Left renal cortex interstitium (tissue), 4 donors: ENCODE results near the gene FAM3A. TPM values are rescaled to one million over a fixed set of nuclear protein-coding genes. Genes with fewer than 3 reads are reported as not detected.

ENCODE experiments used
- DNase-seq, 4 donors: peaks; one replicate each; pipeline ENCODE4 v3.0.0-alpha.2; 2013; ENCODE audit warnings: low read depth in 4 of 4, low spot score in 2 of 4, missing footprints in 1 of 4
- polyA plus RNA-seq, 4 donors: library from polyadenylated mRNA; unstranded; fragments of 120-200 nt; gene quantifications; one replicate each; pipeline ENCODE4 v1.2.1, GENCODE V29; 2013; ENCODE audit not compliant: insufficient read length in 4 of 4

FAM3A gene
- polyA plus RNA-seq, 4 donors: 34.1 to 47.8 (median 40.2) TPM

- no peak for DNase-seq
Observed at GRCh38 chrX:154464806-154465365, 51.1 kb downstream of the FAM3A start.

GRCh38 chrX:154463611-154464220, 52.3 kb downstream of the FAM3A start:
- no peak for DNase-seq

GRCh38 chrX:154462396-154462795, 53.6 kb downstream of the FAM3A start:
- DNase-seq: no peak

- no peak for DNase-seq
Observed at GRCh38 chrX:154460326-154460725, 55.7 kb downstream of the FAM3A start.

GRCh38 chrX:154459832-154460231, 56.2 kb downstream of the FAM3A start:
- DNase-seq: no peak

GRCh38 chrX:154458954-154459778, 56.9 kb downstream of the FAM3A start:
- no peak for DNase-seq

- DNase-seq: no peak
Observed at GRCh38 chrX:154458116-154458953, 57.7 kb downstream of the FAM3A start, which contains the start of gene PLXNA3. Gene PLXNA3 (plus strand): TSS chrX:154458281. CDS start chrX:154460184, 1,903 bp downstream.

GRCh38 chrX:154457491-154458115, 58.4 kb downstream of the FAM3A start:
- no peak for DNase-seq

Other genes with a start within 250 kb of the FAM3A start
- gene TEX28, start 221.1 kb downstream of the FAM3A start, polyA plus RNA-seq: not detected
- under 1 TPM; 0.33 to 0.61 (median 0.53) TPM for gene TKTL1, start 220.4 kb downstream of the FAM3A start, polyA plus RNA-seq
- gene FLNA, start 141.6 kb downstream of the FAM3A start, polyA plus RNA-seq: 100 to 1,000 TPM; 414 to 641 (median 539) TPM
- 10 to 100 TPM; 63.4 to 76.3 (median 74.9) TPM for gene EMD, start 136.9 kb downstream of the FAM3A start, polyA plus RNA-seq
- 1,000 to 10,000 TPM; 3,011 to 4,069 (median 3,093) TPM for gene RPL10, start 117.9 kb downstream of the FAM3A start, polyA plus RNA-seq
- gene DNASE1L1, start 107.0 kb downstream of the FAM3A start, polyA plus RNA-seq: 10 to 100 TPM; 13.2 to 14.8 (median 14.7) TPM
- gene TAFAZZIN, start 104.7 kb downstream of the FAM3A start, polyA plus RNA-seq: 10 to 100 TPM; 26.4 to 51.2 (median 36.5) TPM
- 100 to 1,000 TPM; 142 to 176 (median 157) TPM for gene ATP6AP1, start 87.6 kb downstream of the FAM3A start, polyA plus RNA-seq
- gene GDI1, start 79.1 kb downstream of the FAM3A start, polyA plus RNA-seq: 100 to 1,000 TPM; 104 to 156 (median 137) TPM
- gene FAM50A, start 72.1 kb downstream of the FAM3A start, polyA plus RNA-seq: 10 to 100 TPM; 51.8 to 58.8 (median 57.3) TPM
- 10 to 100 TPM; 34.7 to 66.9 (median 53.3) TPM for gene PLXNA3, start 58.0 kb downstream of the FAM3A start, polyA plus RNA-seq
- 10 to 100 TPM; 11.4 to 19.4 (median 13.4) TPM for gene LAGE3, start 37.0 kb downstream of the FAM3A start, polyA plus RNA-seq
- gene UBL4A, start 29.6 kb downstream of the FAM3A start, polyA plus RNA-seq: 10 to 100 TPM; 26.2 to 39.6 (median 30.1) TPM
- 10 to 100 TPM; 18.3 to 25.0 (median 20.7) TPM for gene SLC10A3, start 25.6 kb downstream of the FAM3A start, polyA plus RNA-seq
- gene G6PD, start 30.6 kb upstream of the FAM3A start, polyA plus RNA-seq: 10 to 100 TPM; 32.4 to 47.8 (median 41.6) TPM
- gene IKBKG, start 31.4 kb upstream of the FAM3A start, polyA plus RNA-seq: 10 to 100 TPM; 13.9 to 24.2 (median 19.2) TPM
- not detected for gene CTAG1A, start 68.9 kb upstream of the FAM3A start, polyA plus RNA-seq
- gene CTAG1B, start 103.0 kb upstream of the FAM3A start, polyA plus RNA-seq: not detected
- not detected for gene CTAG2, start 137.3 kb upstream of the FAM3A start, polyA plus RNA-seq
- 1 to 10 TPM; 2.0 to 2.4 (median 2.3) TPM for gene GAB3, start 234.8 kb upstream of the FAM3A start, polyA plus RNA-seq
- gene DKC1, start 246.6 kb upstream of the FAM3A start, polyA plus RNA-seq: 10 to 100 TPM; 50.8 to 69.1 (median 62.2) TPM